OCI-LY7 (cell line): Measurements from ENCODE around the gene SYTL5.

Experiments used
- EZH2phosphoT487 ChIP-seq: fragments of 200-600 bp; sonication (generic); IDR thresholded peaks from 2 replicates; pipeline ENCODE4 v1.6.1; 2018; ENCODE audit warnings: low read depth, borderline replicate concordance, mild to moderate bottlenecking, mixed run types, antibody characterized with exemption, low read length, moderate library complexity, mixed read lengths
- TF ChIP-seq, protein P1 (sequence below): fragments of 200-600 bp; sonication (generic); conservative IDR thresholded peaks from 2 replicates; pipeline ENCODE4 v1.5.1; 2014; ENCODE audit warnings: mild to moderate bottlenecking, antibody characterized with exemption, low read length, moderate library complexity, mixed read lengths

DNA sequence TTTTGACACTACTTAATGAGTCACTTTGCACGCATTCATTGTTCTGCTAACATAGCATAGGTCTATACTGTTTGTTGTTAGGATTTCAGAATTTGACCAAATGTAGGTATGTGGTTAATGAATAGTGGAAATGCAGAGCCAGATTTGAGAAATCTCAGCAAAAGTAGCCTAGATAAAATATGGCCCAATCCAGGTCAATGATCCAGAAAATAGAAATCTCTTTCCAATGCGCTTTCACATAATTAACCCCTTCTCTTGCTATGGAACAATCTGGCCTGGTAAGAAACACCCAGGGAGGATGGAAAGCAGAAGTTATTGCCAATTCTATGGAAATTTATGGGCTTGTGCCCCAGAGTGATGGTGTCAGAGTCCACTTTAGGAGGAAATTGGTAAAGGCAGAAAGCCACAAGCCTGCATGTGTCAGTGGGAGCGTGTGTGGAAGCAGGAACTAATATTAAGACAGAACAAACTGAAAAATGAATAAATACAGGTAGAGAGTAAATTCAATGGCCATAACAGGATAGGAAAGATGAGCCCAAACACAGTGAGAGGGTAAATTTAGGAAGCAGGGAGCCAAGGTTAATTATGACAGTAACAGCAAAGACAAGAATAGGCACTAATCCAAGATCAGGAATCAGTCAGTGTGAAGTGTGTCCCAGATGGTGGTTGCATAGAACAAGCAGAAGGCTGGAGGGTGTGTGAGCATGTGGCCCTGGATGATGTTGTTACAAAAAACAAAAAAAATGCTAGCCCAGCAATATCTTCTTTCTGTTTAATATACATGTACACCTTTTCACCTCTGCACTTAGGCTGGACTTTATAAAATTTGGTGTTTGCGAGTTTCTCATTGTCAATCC is 102.9 kb downstream of the SYTL5 start:
- TF ChIP-seq, protein P1, sequence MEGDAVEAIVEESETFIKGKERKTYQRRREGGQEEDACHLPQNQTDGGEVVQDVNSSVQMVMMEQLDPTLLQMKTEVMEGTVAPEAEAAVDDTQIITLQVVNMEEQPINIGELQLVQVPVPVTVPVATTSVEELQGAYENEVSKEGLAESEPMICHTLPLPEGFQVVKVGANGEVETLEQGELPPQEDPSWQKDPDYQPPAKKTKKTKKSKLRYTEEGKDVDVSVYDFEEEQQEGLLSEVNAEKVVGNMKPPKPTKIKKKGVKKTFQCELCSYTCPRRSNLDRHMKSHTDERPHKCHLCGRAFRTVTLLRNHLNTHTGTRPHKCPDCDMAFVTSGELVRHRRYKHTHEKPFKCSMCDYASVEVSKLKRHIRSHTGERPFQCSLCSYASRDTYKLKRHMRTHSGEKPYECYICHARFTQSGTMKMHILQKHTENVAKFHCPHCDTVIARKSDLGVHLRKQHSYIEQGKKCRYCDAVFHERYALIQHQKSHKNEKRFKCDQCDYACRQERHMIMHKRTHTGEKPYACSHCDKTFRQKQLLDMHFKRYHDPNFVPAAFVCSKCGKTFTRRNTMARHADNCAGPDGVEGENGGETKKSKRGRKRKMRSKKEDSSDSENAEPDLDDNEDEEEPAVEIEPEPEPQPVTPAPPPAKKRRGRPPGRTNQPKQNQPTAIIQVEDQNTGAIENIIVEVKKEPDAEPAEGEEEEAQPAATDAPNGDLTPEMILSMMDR: no peak
- TF ChIP-seq EZH2phosphoT487: no peak
